HepG2 (cell line): Measurements from ENCODE around the gene NDN. TPM values are rescaled to one million over a fixed set of nuclear protein-coding genes. Genes with fewer than 3 reads are reported as not detected.

Experiments used
- ARNT2 ChIP-seq: sonication (generic); formaldehyde crosslinking; IDR thresholded peaks from 2 replicates; pipeline ENCODE4 v1.8.0; 2022; ENCODE audit warnings: mild to moderate bottlenecking, low read depth, missing genetic modification reagents, moderate library complexity
- DPF2 ChIP-seq: sonication (generic); formaldehyde crosslinking; IDR thresholded peaks from 2 replicates; pipeline ENCODE4 v1.4.0; 2020; ENCODE audit warnings: mild to moderate bottlenecking, low read depth, missing genetic modification reagents, borderline replicate concordance
- ETV6 ChIP-seq: sonication (generic); formaldehyde crosslinking; conservative IDR thresholded peaks from 2 replicates; pipeline ENCODE4 v1.4.0; 2020; ENCODE audit warnings: missing genetic modification reagents
- HDAC2 ChIP-seq: sonication (generic); formaldehyde crosslinking; IDR thresholded peaks from 2 replicates; pipeline ENCODE4 v1.4.0; 2020; ENCODE audit warnings: missing genetic modification reagents
- HES4 ChIP-seq: sonication (generic); formaldehyde crosslinking; IDR thresholded peaks from 2 replicates; pipeline ENCODE4 v1.9.0; 2021; ENCODE audit warnings: mild to moderate bottlenecking, missing genetic modification reagents, borderline replicate concordance
- JARID2 ChIP-seq: sonication (generic); formaldehyde crosslinking; IDR thresholded peaks from 2 replicates; pipeline ENCODE4 v1.8.1; 2023; ENCODE audit warnings: missing genetic modification reagents, inconsistent platforms; ENCODE audit not compliant: insufficient replicate concordance
- JDP2 ChIP-seq: sonication (generic); formaldehyde crosslinking; IDR thresholded peaks from 2 replicates; pipeline ENCODE4 v1.8.1; 2022; ENCODE audit warnings: missing genetic modification reagents, borderline replicate concordance
- PRPF4 ChIP-seq: fragments of 200-400 bp; formaldehyde crosslinking; IDR thresholded peaks from 2 replicates; pipeline ENCODE4 v1.6.1; 2016; ENCODE audit warnings: low read length, low read depth; ENCODE audit not compliant: poor library complexity, severe bottlenecking
- RCOR2 ChIP-seq: IDR thresholded peaks from 2 replicates; pipeline ENCODE4 v1.6.1; 2016; ENCODE audit warnings: missing biosample characterization, missing genetic modification reagents
- REPIN1 ChIP-seq: sonication (generic); formaldehyde crosslinking; IDR thresholded peaks from 2 replicates; pipeline ENCODE4 v1.8.0; 2022; ENCODE audit warnings: missing genetic modification reagents, low read depth, mild to moderate bottlenecking, borderline replicate concordance
- RFX1 ChIP-seq: fragments of 450-650 bp; IDR thresholded peaks from 2 replicates; pipeline ENCODE4 v1.6.1; 2017
- SPEN ChIP-seq: sonication (generic); formaldehyde crosslinking; IDR thresholded peaks from 2 replicates; pipeline ENCODE4 v1.5.1; 2020; ENCODE audit warnings: low read depth, mild to moderate bottlenecking, missing genetic modification reagents
- TCF7 ChIP-seq: sonication (generic); IDR thresholded peaks from 2 replicates; pipeline ENCODE4 v1.6.1; 2016; ENCODE audit warnings: antibody characterized with exemption, low read depth
- TEAD3 ChIP-seq: optimal IDR thresholded peaks from 2 replicates; pipeline ENCODE3; 2016; ENCODE audit warnings: borderline replicate concordance
- U2AF1 ChIP-seq: fragments of 200-400 bp; formaldehyde crosslinking; optimal IDR thresholded peaks from 2 replicates; pipeline ENCODE3; 2017; ENCODE audit warnings: mild to moderate bottlenecking, low read depth, low read length
- ZFP36L1 ChIP-seq: sonication (generic); formaldehyde crosslinking; IDR thresholded peaks from 2 replicates; pipeline ENCODE4 v1.8.0; 2022; ENCODE audit warnings: mild to moderate bottlenecking, missing genetic modification reagents, moderate library complexity
- ZNF264 ChIP-seq: sonication (generic); formaldehyde crosslinking; IDR thresholded peaks from 2 replicates; pipeline ENCODE4 v1.4.0; 2020; ENCODE audit warnings: missing genetic modification reagents
- ZNF331 ChIP-seq: sonication (generic); formaldehyde crosslinking; IDR thresholded peaks from 2 replicates; pipeline ENCODE4 v1.4.0; 2020; ENCODE audit warnings: missing genetic modification reagents
- ZNF430 ChIP-seq: sonication (generic); formaldehyde crosslinking; IDR thresholded peaks from 2 replicates; pipeline ENCODE4 v1.9.0; 2021; ENCODE audit warnings: mild to moderate bottlenecking, missing genetic modification reagents
- ZNF549 ChIP-seq: sonication (generic); formaldehyde crosslinking; IDR thresholded peaks from 2 replicates; pipeline ENCODE4 v1.5.0; 2020; ENCODE audit warnings: missing genetic modification reagents
- ZNF781 ChIP-seq: sonication (generic); formaldehyde crosslinking; IDR thresholded peaks from 2 replicates; pipeline ENCODE4 v1.5.1; 2020; ENCODE audit warnings: borderline replicate concordance, mild to moderate bottlenecking, missing genetic modification reagents; ENCODE audit errors: not compliant biosample characterization
- ZSCAN22 ChIP-seq: sonication (generic); formaldehyde crosslinking; IDR thresholded peaks from 2 replicates; pipeline ENCODE4 v1.4.0; 2020; ENCODE audit warnings: mild to moderate bottlenecking, missing genetic modification reagents
- polyA plus RNA-seq, 8 experiments: library from polyadenylated mRNA; depleted of rRNA in 3 of 8; stranded (reverse) in 7 of 8; unstranded in 1 of 8; fragments of >200 nt; fragmentation: Illumina TruSeq in 4 of 8; extraction: Trizol in 4 of 8; gene quantifications; 2 replicates each; pipeline versions ENCODE4 v1.2.1 to v1.2.3, GENCODE V29; 2011 to 2016; ENCODE audit warnings: low read depth in 4 of 8, missing spikeins in 1 of 8, mixed read lengths in 1 of 8; ENCODE audit not compliant: insufficient read depth in 1 of 8
- total RNA-seq, 5 experiments: library from RNA; depleted of rRNA; stranded (reverse); fragments of >200 nt; fragmentation: Illumina TruSeq; extraction: Trizol; gene quantifications; 2 replicates each; pipeline ENCODE4 v1.2.3, GENCODE V29; 2016; ENCODE audit warnings: low read depth in 1 of 5
- TF ChIP-seq, protein P1 (sequence below): sonication (generic); formaldehyde crosslinking; IDR thresholded peaks from 2 replicates; pipeline ENCODE4 v1.8.1; 2022; ENCODE audit warnings: mild to moderate bottlenecking, missing genetic modification reagents
- TF ChIP-seq, protein P2 (sequence below): sonication (generic); formaldehyde crosslinking; conservative IDR thresholded peaks from 2 replicates; pipeline ENCODE4 v1.8.0; 2022; ENCODE audit warnings: mild to moderate bottlenecking, moderate library complexity, missing genetic modification reagents
- TF ChIP-seq, protein P3 (sequence below): sonication (generic); formaldehyde crosslinking; IDR thresholded peaks from 2 replicates; pipeline ENCODE4 v1.4.0; 2020; ENCODE audit warnings: missing genetic modification reagents
- TF ChIP-seq, protein P4 (sequence below): sonication (generic); formaldehyde crosslinking; IDR thresholded peaks from 2 replicates; pipeline ENCODE4 v1.8.0; 2022; ENCODE audit warnings: mild to moderate bottlenecking, missing genetic modification reagents

Gene NDN
- total and polyA plus RNA-seq, 2 of the 13 experiments (the other 11 are each of a cell fraction or from before 2014, with no cell fraction given) = 0.03 TPM; not detected in 1

DNA sequence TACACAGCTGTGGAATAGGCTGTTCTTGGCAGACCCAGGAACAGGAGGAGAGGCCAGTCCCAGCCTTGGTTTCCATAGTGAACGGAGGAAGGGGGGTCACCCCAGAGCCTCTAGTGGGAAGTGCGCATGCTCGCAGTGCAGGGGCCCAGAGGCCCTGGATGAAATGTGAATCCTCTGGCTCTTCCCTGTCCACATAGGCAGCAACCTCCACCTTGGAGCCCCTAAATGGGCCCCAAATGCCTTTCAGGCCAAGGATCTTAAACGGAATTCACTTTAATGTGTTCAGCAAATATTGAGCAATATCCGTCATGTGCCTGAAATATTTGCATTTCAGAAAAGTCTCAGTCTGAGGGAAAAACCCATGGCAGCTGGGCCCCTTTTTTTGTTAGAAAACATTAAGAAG lies 3.3 kb upstream of the NDN start (continued):
- no peak for TF ChIP-seq ARNT2 (CRISPR knock-in tag)
- TF ChIP-seq DPF2 (CRISPR knock-in tag) = 0 out of 2 replicates have a peak, but pooled peaks have one; percentile 50
- TF ChIP-seq JDP2 (CRISPR knock-in tag) = no peak
- TF ChIP-seq PRPF4 = no peak
- TF ChIP-seq, protein P1, sequence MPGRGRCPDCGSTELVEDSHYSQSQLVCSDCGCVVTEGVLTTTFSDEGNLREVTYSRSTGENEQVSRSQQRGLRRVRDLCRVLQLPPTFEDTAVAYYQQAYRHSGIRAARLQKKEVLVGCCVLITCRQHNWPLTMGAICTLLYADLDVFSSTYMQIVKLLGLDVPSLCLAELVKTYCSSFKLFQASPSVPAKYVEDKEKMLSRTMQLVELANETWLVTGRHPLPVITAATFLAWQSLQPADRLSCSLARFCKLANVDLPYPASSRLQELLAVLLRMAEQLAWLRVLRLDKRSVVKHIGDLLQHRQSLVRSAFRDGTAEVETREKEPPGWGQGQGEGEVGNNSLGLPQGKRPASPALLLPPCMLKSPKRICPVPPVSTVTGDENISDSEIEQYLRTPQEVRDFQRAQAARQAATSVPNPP (CRISPR knock-in tag) = 0 out of 2 replicates have a peak, but pooled peaks have one; percentile 37
- TF ChIP-seq RFX1 = no peak
- TF ChIP-seq ZNF781 = no peak
- no peak; the same call in 1 of the 2 replicates for TF ChIP-seq ZNF430 (CRISPR knock-in tag)
- no peak for TF ChIP-seq ZFP36L1 (CRISPR knock-in tag)
- TF ChIP-seq, protein P2, sequence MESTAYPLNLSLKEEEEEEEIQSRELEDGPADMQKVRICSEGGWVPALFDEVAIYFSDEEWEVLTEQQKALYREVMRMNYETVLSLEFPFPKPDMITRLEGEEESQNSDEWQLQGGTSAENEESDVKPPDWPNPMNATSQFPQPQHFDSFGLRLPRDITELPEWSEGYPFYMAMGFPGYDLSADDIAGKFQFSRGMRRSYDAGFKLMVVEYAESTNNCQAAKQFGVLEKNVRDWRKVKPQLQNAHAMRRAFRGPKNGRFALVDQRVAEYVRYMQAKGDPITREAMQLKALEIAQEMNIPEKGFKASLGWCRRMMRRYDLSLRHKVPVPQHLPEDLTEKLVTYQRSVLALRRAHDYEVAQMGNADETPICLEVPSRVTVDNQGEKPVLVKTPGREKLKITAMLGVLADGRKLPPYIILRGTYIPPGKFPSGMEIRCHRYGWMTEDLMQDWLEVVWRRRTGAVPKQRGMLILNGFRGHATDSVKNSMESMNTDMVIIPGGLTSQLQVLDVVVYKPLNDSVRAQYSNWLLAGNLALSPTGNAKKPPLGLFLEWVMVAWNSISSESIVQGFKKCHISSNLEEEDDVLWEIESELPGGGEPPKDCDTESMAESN (CRISPR knock-in tag) = peak; percentile 63; the same call in 1 of the 2 replicates
- peak; percentile 85 for TF ChIP-seq TEAD3
- peak; percentile 67; the same call in 1 of the 2 replicates for TF ChIP-seq RCOR2 (CRISPR knock-in tag)
- no peak for TF ChIP-seq U2AF1
- TF ChIP-seq JARID2 (CRISPR knock-in tag) = no peak
- peak; percentile 75; the same call in 1 of the 2 replicates for TF ChIP-seq ZNF331 (CRISPR knock-in tag)
- TF ChIP-seq SPEN (CRISPR knock-in tag) = 0 out of 2 replicates have a peak, but pooled peaks have one; percentile 26
- TF ChIP-seq, protein P3, sequence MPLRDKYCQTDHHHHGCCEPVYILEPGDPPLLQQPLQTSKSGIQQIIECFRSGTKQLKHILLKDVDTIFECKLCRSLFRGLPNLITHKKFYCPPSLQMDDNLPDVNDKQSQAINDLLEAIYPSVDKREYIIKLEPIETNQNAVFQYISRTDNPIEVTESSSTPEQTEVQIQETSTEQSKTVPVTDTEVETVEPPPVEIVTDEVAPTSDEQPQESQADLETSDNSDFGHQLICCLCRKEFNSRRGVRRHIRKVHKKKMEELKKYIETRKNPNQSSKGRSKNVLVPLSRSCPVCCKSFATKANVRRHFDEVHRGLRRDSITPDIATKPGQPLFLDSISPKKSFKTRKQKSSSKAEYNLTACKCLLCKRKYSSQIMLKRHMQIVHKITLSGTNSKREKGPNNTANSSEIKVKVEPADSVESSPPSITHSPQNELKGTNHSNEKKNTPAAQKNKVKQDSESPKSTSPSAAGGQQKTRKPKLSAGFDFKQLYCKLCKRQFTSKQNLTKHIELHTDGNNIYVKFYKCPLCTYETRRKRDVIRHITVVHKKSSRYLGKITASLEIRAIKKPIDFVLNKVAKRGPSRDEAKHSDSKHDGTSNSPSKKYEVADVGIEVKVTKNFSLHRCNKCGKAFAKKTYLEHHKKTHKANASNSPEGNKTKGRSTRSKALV (CRISPR knock-in tag) = no peak
- TF ChIP-seq REPIN1 (CRISPR knock-in tag) = 0 out of 2 replicates have a peak, but pooled peaks have one; percentile 27
- TF ChIP-seq HES4 (CRISPR knock-in tag) = no peak
- TF ChIP-seq, protein P4, sequence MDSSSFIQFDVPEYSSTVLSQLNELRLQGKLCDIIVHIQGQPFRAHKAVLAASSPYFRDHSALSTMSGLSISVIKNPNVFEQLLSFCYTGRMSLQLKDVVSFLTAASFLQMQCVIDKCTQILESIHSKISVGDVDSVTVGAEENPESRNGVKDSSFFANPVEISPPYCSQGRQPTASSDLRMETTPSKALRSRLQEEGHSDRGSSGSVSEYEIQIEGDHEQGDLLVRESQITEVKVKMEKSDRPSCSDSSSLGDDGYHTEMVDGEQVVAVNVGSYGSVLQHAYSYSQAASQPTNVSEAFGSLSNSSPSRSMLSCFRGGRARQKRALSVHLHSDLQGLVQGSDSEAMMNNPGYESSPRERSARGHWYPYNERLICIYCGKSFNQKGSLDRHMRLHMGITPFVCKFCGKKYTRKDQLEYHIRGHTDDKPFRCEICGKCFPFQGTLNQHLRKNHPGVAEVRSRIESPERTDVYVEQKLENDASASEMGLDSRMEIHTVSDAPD (CRISPR knock-in tag) = no peak
- no peak for TF ChIP-seq ZSCAN22
- peak; percentile 80 for TF ChIP-seq HDAC2 (CRISPR knock-in tag)
- peak; percentile 78 for TF ChIP-seq TCF7
- TF ChIP-seq ETV6 (CRISPR knock-in tag) = no peak
- TF ChIP-seq ZNF549 = no peak
- peak; percentile 74; the same call in 1 of the 2 replicates for TF ChIP-seq ZNF264 (CRISPR knock-in tag)
